A673 (cell line): ENCODE data around the gene EYA4.

Experiments used
- CTCF ChIP-seq: fragments of 300-800, 200-600 bp; sonication (generic); conservative IDR thresholded peaks from 2 replicates; pipeline ENCODE4 v1.5.1; 2017; ENCODE audit warnings: low read depth, mild to moderate bottlenecking, antibody characterized with exemption, low read length, moderate library complexity, mixed read lengths
- EZH2 ChIP-seq: fragments of 200-600 bp; sonication (generic); IDR thresholded peaks from 2 replicates; pipeline ENCODE4 v1.6.1; 2017; ENCODE audit warnings: borderline replicate concordance, low read depth, mild to moderate bottlenecking, mixed read lengths, antibody characterized with exemption, low read length; ENCODE audit not compliant: poor library complexity, severe bottlenecking

DNA sequence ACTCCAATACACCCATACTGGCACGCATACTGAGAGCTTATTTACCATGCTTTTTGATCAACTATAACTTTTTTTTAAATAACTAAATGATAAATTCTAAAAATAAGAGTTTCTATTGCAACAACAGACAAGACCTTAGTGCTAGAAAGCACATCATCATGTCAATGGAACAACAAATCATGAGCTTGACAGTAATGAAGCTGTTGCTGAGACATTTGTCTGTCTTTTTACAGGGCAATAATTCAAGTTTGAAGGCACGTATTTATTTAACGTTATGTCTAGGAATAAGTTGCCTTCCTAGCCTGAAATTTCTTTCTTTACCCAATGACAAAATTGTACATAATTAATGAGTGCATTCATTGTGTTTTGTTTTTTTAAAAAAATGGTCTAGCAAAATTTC lies 299.2 kb downstream of the EYA4 start:
- no peak for TF ChIP-seq CTCF
- TF ChIP-seq EZH2, result no peak
